ENCODE data around the gene CHN1. TPM values are rescaled to one million over a fixed set of nuclear protein-coding genes. Genes with fewer than 3 reads are reported as not detected.

Gene CHN1
- total and polyA plus RNA-seq, 12 donors: 6.1 to 26.5 (median 15.7) TPM

GRCh38 chr2:174760845-174761473 lies 244.2 kb downstream of the CHN1 start:
- peaks cover 0 to 20% (median 10%) of the 10 kb centered on the region in 9 donors for H3K4me1 ChIP-seq
- no peak overlapping the region for H3K27ac ChIP-seq
- TF ChIP-seq CTCF (IDR thresholded peaks at IDR 0.05): no peak
- H3K36me3 ChIP-seq: no peaks in the 10 kb centered on the region
- WGBS, 2 donors: 90 to 97% methylated on average over 5 of the region's 5 CpGs
- ATAC-seq (no peak), DNase-seq (no peak)
- H3K4me3 ChIP-seq: no peak overlapping the region
- no peaks in the 10 kb centered on the region for H3K9me3 ChIP-seq
- H3K27me3 ChIP-seq: no peaks in the 10 kb centered on the region
- intact Hi-C loops (cut with DNase I): no loop called here

- no peaks in the 10 kb centered on the region for H3K27me3 ChIP-seq
- intact Hi-C loops (cut with DNase I): no loop called here
- no peak for TF ChIP-seq CTCF (IDR thresholded peaks at IDR 0.05)
- H3K4me1 ChIP-seq: peaks cover 0 to 20% (median 10%) of the 10 kb centered on the region in 9 donors
- H3K4me3 ChIP-seq: no peak overlapping the region
- H3K36me3 ChIP-seq: no peaks in the 10 kb centered on the region
- WGBS, 2 donors: 85 to 86% methylated on average over 11 of the region's 11 CpGs
- H3K27ac ChIP-seq: no peak overlapping the region
- DNase-seq (no peak), ATAC-seq (no peak)
- no peaks in the 10 kb centered on the region for H3K9me3 ChIP-seq
Measured at GRCh38 chr2:174759381-174760065, 245.7 kb downstream of the CHN1 start.

GRCh38 chr2:174756743-174757142 lies 248.4 kb downstream of the CHN1 start:
- DNase-seq: no peak
- Histone ChIP-seq H3K4me3 (no peak overlapping the region), H3K27ac (no peak overlapping the region), H3K9me3 (no peaks in the 10 kb centered on the region), H3K4me1 (peaks cover 0 to 15% (median 0%) of the 10 kb centered on the region in 9 donors), H3K36me3 (no peaks in the 10 kb centered on the region), H3K27me3 (no peaks in the 10 kb centered on the region)
- intact Hi-C loops (cut with DNase I): no loop called here
- ATAC-seq: no peak
- WGBS, 2 donors: 62 to 64% methylated on average over 10 of the region's 10 CpGs
- TF ChIP-seq CTCF (IDR thresholded peaks at IDR 0.05): no peak

- Histone ChIP-seq H3K4me1 (peaks cover 0 to 15% (median 0%) of the 10 kb centered on the region in 9 donors), H3K27me3 (peaks cover 0 to 6% (median 0%) of the 10 kb centered on the region in 7 donors), H3K9me3 (no peaks in the 10 kb centered on the region), H3K4me3 (no peak overlapping the region), H3K36me3 (no peaks in the 10 kb centered on the region), H3K27ac (no peak overlapping the region)
- intact Hi-C loops (cut with DNase I): no loop called here
- no peak for TF ChIP-seq CTCF (IDR thresholded peaks at IDR 0.05)
- 85 to 89% methylated on average over 13 of the region's 13 CpGs for WGBS, 2 donors
- DNase-seq (no peak), ATAC-seq (peak in 4 of 8 donors; percentile 29 to 62 (median 46))
Measured at GRCh38 chr2:174753038-174753633, 252.0 kb downstream of the CHN1 start.
